GM23248 (cell line): ENCODE data around the gene TMEM121. TPM values are rescaled to one million over a fixed set of nuclear protein-coding genes. Genes with fewer than 3 reads are reported as not detected.
A peak's percentile ranks its signal among the peaks of the same experiment; 100 is the strongest.

Source experiments
- DNase-seq: peaks from one replicate; pipeline ENCODE4 v3.0.0-alpha.2; 2015
- H2AFZ ChIP-seq: fragments of 200-600 bp; sonication (generic); 2 replicates; pipeline ENCODE4 v1.6.1; 2016; ENCODE audit warnings: antibody characterized with exemption
- H3F3A ChIP-seq: fragments of 200-600 bp; sonication (generic); 2 replicates; pipeline ENCODE4 v1.6.1; 2016; ENCODE audit warnings: mild to moderate bottlenecking, antibody characterized with exemption, mixed run types; ENCODE audit not compliant: insufficient read depth
- H3K27ac ChIP-seq: fragments of 200-600 bp; sonication (generic); 2 replicates; pipeline ENCODE4 v1.5.1; 2016; ENCODE audit warnings: mild to moderate bottlenecking
- H3K27me3 ChIP-seq: fragments of 200-600 bp; sonication (generic); replicated peaks from 2 replicates; pipeline ENCODE4 v1.6.1; 2016; ENCODE audit warnings: mild to moderate bottlenecking; ENCODE audit not compliant: insufficient read depth
- H3K36me3 ChIP-seq: fragments of 200-600 bp; sonication (generic); 2 replicates; pipeline ENCODE4 v1.6.1; 2016; ENCODE audit warnings: low read depth, mild to moderate bottlenecking
- H3K4me1 ChIP-seq: fragments of 200-600 bp; sonication (generic); 2 replicates; pipeline ENCODE4 v1.6.1; 2016; ENCODE audit warnings: mild to moderate bottlenecking; ENCODE audit not compliant: insufficient read depth
- H3K4me2 ChIP-seq: fragments of 200-600 bp; sonication (generic); one replicate; pipeline ENCODE4 v1.6.1; 2016; ENCODE audit warnings: mild to moderate bottlenecking; ENCODE audit not compliant: unreplicated experiment
- H3K4me3 ChIP-seq: fragments of 200-600 bp; sonication (generic); 2 replicates; pipeline ENCODE4 v1.5.1; 2016; ENCODE audit warnings: mild to moderate bottlenecking
- H3K79me2 ChIP-seq: fragments of 200-600 bp; sonication (generic); 2 replicates; pipeline ENCODE4 v1.6.1; 2016; ENCODE audit warnings: mild to moderate bottlenecking; ENCODE audit not compliant: insufficient read depth
- H3K9ac ChIP-seq: fragments of 200-600 bp; sonication (generic); 2 replicates; pipeline ENCODE4 v1.6.1; 2016; ENCODE audit warnings: mild to moderate bottlenecking
- H3K9me2 ChIP-seq: fragments of 200-600 bp; sonication (generic); 2 replicates; pipeline ENCODE4 v1.6.1; 2016; ENCODE audit warnings: mixed run types, mild to moderate bottlenecking, moderate library complexity; ENCODE audit not compliant: insufficient read depth
- H3K9me3 ChIP-seq: fragments of 200-600 bp; sonication (generic); one replicate; pipeline ENCODE4 v1.6.1; 2017; ENCODE audit warnings: low read depth
- H4K20me1 ChIP-seq: fragments of 200-600 bp; sonication (generic); 2 replicates; pipeline ENCODE4 v1.6.0; 2016; ENCODE audit not compliant: insufficient read depth
- EZH2 ChIP-seq: fragments of 200-600 bp; sonication (generic); IDR thresholded peaks from 2 replicates; pipeline ENCODE4 v1.6.1; 2018; ENCODE audit warnings: antibody characterized with exemption, mild to moderate bottlenecking; ENCODE audit not compliant: insufficient read depth, poor library complexity, severe bottlenecking
- EZH2phosphoT487 ChIP-seq: fragments of 200-600 bp; sonication (generic); IDR thresholded peaks from 2 replicates; pipeline ENCODE4 v1.6.1; 2018; ENCODE audit warnings: antibody characterized with exemption, moderate library complexity, mild to moderate bottlenecking, low read depth; ENCODE audit not compliant: insufficient read depth
- WGBS, 2 experiments: methylation state at CpG; one replicate each; pipeline ENCODE4 v1.1.6; 2015 to 2017; ENCODE audit warnings: low lambda C conversion rate in 2 of 2, low coverage in 1 of 2; ENCODE audit errors: missing lambda C conversion rate in 2 of 2; 5-methylcytosine and 5-hydroxymethylcytosine counted together
- in situ Hi-C: fragments of 300-500 bp; cut with MboI; formaldehyde crosslinking; loops from 2 replicates; pipeline ENCODE4 v1.15.0; 2020
- polyA plus RNA-seq: library from polyadenylated mRNA; unstranded; fragments of >200 nt; fragmentation: Nextera tagmentation; extraction: Ambion mirVana; gene quantifications from 2 replicates; pipeline ENCODE4 v1.2.1, GENCODE V29; 2016
- total RNA-seq: library from RNA; depleted of rRNA; stranded (reverse); fragments of >200 nt; shearing (Covaris generic); gene quantifications from 2 replicates; pipeline ENCODE4 v1.2.3, GENCODE V29; 2014

The TMEM121 gene
- total and polyA plus RNA-seq, 2 experiments from 2014 or later = 5.8 to 11.1 TPM

DNA sequence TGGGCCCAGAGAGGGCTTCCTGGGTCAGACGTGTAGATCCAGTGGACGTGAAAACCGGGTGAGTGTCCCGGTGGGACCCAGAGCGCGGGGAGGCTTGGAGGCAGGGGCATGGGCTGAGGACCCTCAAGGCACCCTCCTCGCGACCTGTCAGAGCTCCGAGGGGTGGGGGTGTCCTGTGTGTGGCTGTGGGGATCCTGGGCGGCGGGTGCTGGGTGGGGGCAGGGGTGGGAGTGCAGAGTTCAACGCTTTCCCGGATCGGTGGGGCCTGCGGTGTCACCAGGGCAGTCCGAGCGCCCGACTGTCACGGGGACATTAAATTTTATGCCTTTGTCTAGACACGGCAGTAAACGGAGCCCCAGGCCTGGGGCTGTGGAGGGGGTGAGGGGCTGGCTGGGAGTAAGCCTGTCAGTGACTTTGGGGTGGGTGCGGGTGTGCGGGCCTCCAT, 1.0 kb downstream of the TMEM121 start:
- Histone ChIP-seq H3K27ac (no peak overlapping the region), H4K20me1 (no peaks in the 10 kb centered on the region), H2AFZ (peak overlapping the region; percentile 76), H3K4me1 (no peaks in the 10 kb centered on the region), H3K36me3 (no peaks in the 10 kb centered on the region), H3K27me3 (no peaks in the 10 kb centered on the region; the same call in none of the 2 replicates), H3K9me3 (no peaks in the 10 kb centered on the region), H3K9me2 (no peaks in the 10 kb centered on the region), H3F3A (peaks cover 14% of the 10 kb centered on the region), H3K9ac (peak overlapping the region; percentile 48; the same call in 1 of the 2 replicates), H3K79me2 (no peaks in the 10 kb centered on the region), H3K4me3 (peak overlapping the region; percentile 75), H3K4me2 (peak overlapping the region; percentile 72)
- TF ChIP-seq EZH2phosphoT487 = no peak
- TF ChIP-seq EZH2 = no peak
- DNase-seq = no peak
- WGBS, 2 experiments = 3 to 7% methylated on average over 7 to 20 of the region's 23 CpGs
- in situ Hi-C loops = no loop called here

- H3K4me1 ChIP-seq = no peaks in the 10 kb centered on the region
- H3K79me2 ChIP-seq = no peaks in the 10 kb centered on the region
- no peak overlapping the region for H3K27ac ChIP-seq
- H4K20me1 ChIP-seq = no peaks in the 10 kb centered on the region
- in situ Hi-C loops = no loop called here
- H3K36me3 ChIP-seq = no peaks in the 10 kb centered on the region
- H3K4me2 ChIP-seq = peak overlapping the region; percentile 72
- WGBS, 2 experiments = 7 to 8% methylated on average over 32 to 35 of the region's 67 CpGs
- no peaks in the 10 kb centered on the region; the same call in 1 of the 2 replicates for H3K27me3 ChIP-seq
- H3K9me3 ChIP-seq = no peaks in the 10 kb centered on the region
- H3K9ac ChIP-seq = peak overlapping the region; percentile 76
- H2AFZ ChIP-seq = peak overlapping the region; percentile 76
- H3K4me3 ChIP-seq = peak overlapping the region; percentile 75
- TF ChIP-seq EZH2 (no peak), EZH2phosphoT487 (no peak)
- no peaks in the 10 kb centered on the region for H3K9me2 ChIP-seq
- H3F3A ChIP-seq = peaks cover 14% of the 10 kb centered on the region
- peak; percentile 90 for DNase-seq
These were observed 1.6 kb downstream of the TMEM121 start for GRCh38 chr14:105527826-105528585.

GRCh38 chr14:105528586-105529318, 2.4 kb downstream of the TMEM121 start:
- H2AFZ ChIP-seq = peak overlapping the region; percentile 58; the same call in 1 of the 2 replicates
- no peaks in the 10 kb centered on the region for H3K4me1 ChIP-seq
- H3K9ac ChIP-seq = peak overlapping the region; percentile 8; the same call in 1 of the 2 replicates
- 32 to 35% methylated on average over 45 to 73 of the region's 89 CpGs for WGBS, 2 experiments
- H3K9me2 ChIP-seq = no peaks in the 10 kb centered on the region
- H4K20me1 ChIP-seq = no peaks in the 10 kb centered on the region
- in situ Hi-C loops = no loop called here
- peak overlapping the region; percentile 7 for H3K4me2 ChIP-seq
- TF ChIP-seq EZH2phosphoT487 = no peak
- TF ChIP-seq EZH2 = no peak
- DNase-seq = peak; percentile 27
- no peaks in the 10 kb centered on the region for H3K79me2 ChIP-seq
- H3K9me3 ChIP-seq = no peaks in the 10 kb centered on the region
- peak overlapping the region; percentile 75 for H3K4me3 ChIP-seq
- no peaks in the 10 kb centered on the region; the same call in 1 of the 2 replicates for H3K27me3 ChIP-seq
- no peak overlapping the region for H3K27ac ChIP-seq
- H3F3A ChIP-seq = peaks cover 14% of the 10 kb centered on the region
- H3K36me3 ChIP-seq = no peaks in the 10 kb centered on the region

DNA sequence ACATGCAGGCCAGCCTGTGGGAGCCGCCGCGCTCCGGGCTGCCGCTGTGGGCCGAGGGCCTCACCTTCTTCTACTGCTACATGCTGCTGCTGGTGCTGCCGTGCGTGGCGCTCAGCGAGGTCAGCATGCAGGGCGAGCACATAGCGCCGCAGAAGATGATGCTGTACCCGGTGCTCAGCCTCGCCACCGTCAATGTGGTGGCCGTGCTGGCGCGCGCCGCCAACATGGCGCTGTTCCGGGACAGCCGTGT, 2.9 kb downstream of the TMEM121 start:
- 67 to 77% methylated on average over 18 to 24 of the region's 24 CpGs for WGBS, 2 experiments
- H2AFZ ChIP-seq = no peak overlapping the region
- H3K36me3 ChIP-seq = no peaks in the 10 kb centered on the region
- H3K79me2 ChIP-seq = no peaks in the 10 kb centered on the region
- H3K4me2 ChIP-seq = no peak overlapping the region
- no peak for DNase-seq
- no peak overlapping the region for H3K9ac ChIP-seq
- in situ Hi-C loops = no loop called here
- H3K4me3 ChIP-seq = no peak overlapping the region
- H3K9me2 ChIP-seq = no peaks in the 10 kb centered on the region
- H3K27me3 ChIP-seq = no peaks in the 10 kb centered on the region; the same call in 1 of the 2 replicates
- peaks cover 14% of the 10 kb centered on the region for H3F3A ChIP-seq
- H3K27ac ChIP-seq = no peak overlapping the region
- H3K9me3 ChIP-seq = no peaks in the 10 kb centered on the region
- no peaks in the 10 kb centered on the region for H4K20me1 ChIP-seq
- H3K4me1 ChIP-seq = no peaks in the 10 kb centered on the region
- TF ChIP-seq EZH2 (no peak), EZH2phosphoT487 (no peak)
